DND-41 (cell line): ENCODE data around the gene ABCA3.

Experiments
- ATAC-seq: fragments of 200-7000 bp; cut with Tn5 transposase; 3 replicates; pipeline ENCODE4 v1.9.1; 2021; ENCODE audit warnings: low read depth; ENCODE audit not compliant: insufficient read depth
- DNase-seq: peaks from one replicate; pipeline ENCODE4 v3.0.0-alpha.2; 2020
- H2AFZ ChIP-seq: 2 replicates; pipeline ENCODE4 v1.6.0; 2012; ENCODE audit warnings: low read depth, low read length
- H3K27ac ChIP-seq: 2 replicates; pipeline ENCODE4 v1.5.1; 2012; ENCODE audit warnings: low read length, inconsistent platforms
- H3K27me3 ChIP-seq: fragments of 200-600 bp; sonication (generic); 2 replicates; pipeline ENCODE4 v1.6.0; 2012; ENCODE audit warnings: low read length, mild to moderate bottlenecking, inconsistent platforms; ENCODE audit not compliant: insufficient read depth, poor library complexity
- H3K36me3 ChIP-seq: 2 replicates; pipeline ENCODE4 v1.5.1; 2012; ENCODE audit warnings: low read length, inconsistent platforms; ENCODE audit not compliant: insufficient read depth
- H3K4me1 ChIP-seq: 2 replicates; pipeline ENCODE4 v1.5.1; 2012; ENCODE audit warnings: mild to moderate bottlenecking, low read length; ENCODE audit not compliant: insufficient read depth
- H3K4me2 ChIP-seq: 2 replicates; pipeline ENCODE4 v1.6.0; 2012; ENCODE audit warnings: mild to moderate bottlenecking, moderate library complexity, low read length, inconsistent platforms; ENCODE audit not compliant: insufficient read depth
- H3K4me3 ChIP-seq, 2 experiments: fragments of 200-600 bp in 1 of 2; shearing (Covaris generic) in 1 of 2; 2 replicates each; pipeline ENCODE4 v1.5.1; 2012 to 2016; ENCODE audit warnings: inconsistent platforms in 2 of 2, low read length in 2 of 2, mild to moderate bottlenecking in 2 of 2, low read depth in 1 of 2, moderate library complexity in 1 of 2
- H3K79me2 ChIP-seq: 2 replicates; pipeline ENCODE4 v1.6.0; 2012; ENCODE audit warnings: low read length, inconsistent platforms; ENCODE audit not compliant: insufficient read depth
- H3K9ac ChIP-seq: 2 replicates; pipeline ENCODE4 v1.6.0; 2012; ENCODE audit warnings: low read depth, mild to moderate bottlenecking, inconsistent platforms, low read length, moderate library complexity
- H3K9me3 ChIP-seq: 2 replicates; pipeline ENCODE4 v1.5.1; 2012; ENCODE audit warnings: low read length, moderate library complexity, mild to moderate bottlenecking, inconsistent platforms; ENCODE audit not compliant: insufficient read depth, severe bottlenecking
- H4K20me1 ChIP-seq: 2 replicates; pipeline ENCODE4 v1.6.0; 2012; ENCODE audit warnings: low read length; ENCODE audit not compliant: insufficient read depth
- CTCF ChIP-seq: IDR thresholded peaks from 2 replicates; pipeline ENCODE4 v1.5.1; 2012; ENCODE audit warnings: borderline replicate concordance, low read length, moderate library complexity, mild to moderate bottlenecking; ENCODE audit not compliant: poor library complexity, severe bottlenecking; ENCODE audit errors: extremely low read depth
- EZH2 ChIP-seq: IDR thresholded peaks from 3 replicates; pipeline ENCODE4 v1.6.1; 2012; ENCODE audit warnings: borderline replicate concordance, low read depth, mild to moderate bottlenecking, moderate library complexity, low read length, inconsistent platforms; ENCODE audit not compliant: severe bottlenecking

ABCA3 gene

GRCh38 chr16:2280461-2280860, 60.1 kb downstream of the ABCA3 start:
- Histone ChIP-seq H2AFZ (no peak overlapping the region), H3K9ac (no peak overlapping the region), H3K36me3 (no peaks in the 10 kb centered on the region), H3K4me1 (no peaks in the 10 kb centered on the region), H3K79me2 (no peaks in the 10 kb centered on the region), H3K9me3 (no peaks in the 10 kb centered on the region), H3K27me3 (no peaks in the 10 kb centered on the region), H3K4me3 (no peak overlapping the region), H4K20me1 (peaks cover 6% of the 10 kb centered on the region; the same call in 1 of the 2 replicates), H3K4me2 (no peak overlapping the region), H3K27ac (no peak overlapping the region)
- no peak for ATAC-seq
- DNase-seq: no peak
- no peak for TF ChIP-seq CTCF
- no peak for TF ChIP-seq EZH2

- Histone ChIP-seq H3K4me1 (no peaks in the 10 kb centered on the region), H4K20me1 (peaks cover 7% of the 10 kb centered on the region; the same call in 1 of the 2 replicates), H3K4me3 (no peak overlapping the region), H3K79me2 (no peaks in the 10 kb centered on the region), H3K9ac (no peak overlapping the region), H3K4me2 (no peak overlapping the region), H3K36me3 (no peaks in the 10 kb centered on the region), H3K27ac (no peak overlapping the region), H2AFZ (no peak overlapping the region), H3K27me3 (no peaks in the 10 kb centered on the region), H3K9me3 (no peaks in the 10 kb centered on the region)
- TF ChIP-seq CTCF (no peak), EZH2 (no peak)
- DNase-seq: no peak
- no peak for ATAC-seq
Measured at GRCh38 chr16:2278956-2279800, 61.4 kb downstream of the ABCA3 start.

- DNase-seq (no peak), ATAC-seq (0 out of 3 replicates have a peak, but pooled peaks have one; percentile 47)
- H3K27me3 ChIP-seq: no peaks in the 10 kb centered on the region
- no peak overlapping the region for H3K4me3 ChIP-seq
- no peaks in the 10 kb centered on the region for H3K4me1 ChIP-seq
- H3K9ac ChIP-seq: no peak overlapping the region
- TF ChIP-seq CTCF (peak; percentile 28), EZH2 (no peak)
- no peaks in the 10 kb centered on the region for H3K9me3 ChIP-seq
- no peak overlapping the region for H2AFZ ChIP-seq
- H4K20me1 ChIP-seq: peaks cover 9% of the 10 kb centered on the region; the same call in 1 of the 2 replicates
- H3K36me3 ChIP-seq: no peaks in the 10 kb centered on the region
- H3K4me2 ChIP-seq: no peak overlapping the region
- no peaks in the 10 kb centered on the region for H3K79me2 ChIP-seq
- no peak overlapping the region for H3K27ac ChIP-seq
Measured at GRCh38 chr16:2278272-2278608, 62.3 kb downstream of the ABCA3 start.
